Spinal cord (tissue), 10 donors: ENCODE data around the gene SERAC1. TPM values are rescaled to one million over a fixed set of nuclear protein-coding genes. Genes with fewer than 3 reads are reported as not detected.
A peak's percentile ranks its signal among the peaks of the same experiment; 100 is the strongest.

Experiments
- DNase-seq, 6 donors: peaks; one replicate each; pipeline versions ENCODE4 v3.0.0 to v3.0.0-alpha.2; 2013 to 2015; ENCODE audit warnings: low spot score in 6 of 6, low read depth in 4 of 6
- H3K27ac ChIP-seq: one replicate; pipeline ENCODE4 v1.5.1; 2013; ENCODE audit warnings: low read depth, low read length, control low read depth
- H3K27me3 ChIP-seq: one replicate; pipeline ENCODE4 v1.6.1; 2013; ENCODE audit warnings: low read length; ENCODE audit not compliant: control insufficient read depth, insufficient read depth
- H3K36me3 ChIP-seq: one replicate; pipeline ENCODE4 v1.6.1; 2013; ENCODE audit warnings: low read length; ENCODE audit not compliant: control insufficient read depth, insufficient read depth
- H3K4me1 ChIP-seq: one replicate; pipeline ENCODE4 v1.6.1; 2013; ENCODE audit warnings: low read length; ENCODE audit not compliant: control insufficient read depth, insufficient read depth
- H3K4me3 ChIP-seq: one replicate; pipeline ENCODE4 v1.5.1; 2013; ENCODE audit warnings: low read depth, low read length, control low read depth
- H3K9me3 ChIP-seq: one replicate; pipeline ENCODE4 v1.6.1; 2013; ENCODE audit warnings: low read length; ENCODE audit not compliant: control insufficient read depth, insufficient read depth
- WGBS: methylation state at CpG from one replicate; pipeline ENCODE4 v1.1.5; 2013; ENCODE audit warnings: missing lambda C conversion rate; ENCODE audit not compliant: insufficient coverage; 5-methylcytosine and 5-hydroxymethylcytosine counted together
- polyA plus RNA-seq, 2 donors: library from polyadenylated mRNA; unstranded; fragments of 120-200 nt; gene quantifications; one replicate each; pipeline ENCODE4 v1.2.1, GENCODE V29; 2013; ENCODE audit not compliant: insufficient read length in 2 of 2
- total RNA-seq, 2 donors: library from RNA; depleted of rRNA in 1 of 2; stranded (reverse); fragments of 120-200 nt in 1 of 2; fragments of >200 nt in 1 of 2; gene quantifications; one replicate each; pipeline versions ENCODE4 v1.2.3 to v1.2.4, GENCODE V29; 2013 to 2014
- donor health status: healthy.

SERAC1 gene
- total and polyA plus RNA-seq, 4 donors, result 14.7 to 19.8 (median 15.7) TPM

- peaks cover 22% of the 10 kb centered on the region for H3K36me3 ChIP-seq
- H3K9me3 ChIP-seq, result no peaks in the 10 kb centered on the region
- no peaks in the 10 kb centered on the region for H3K27me3 ChIP-seq
- no peak for DNase-seq
- peaks cover 1% of the 10 kb centered on the region for H3K4me1 ChIP-seq
- no peak overlapping the region for H3K27ac ChIP-seq
- H3K4me3 ChIP-seq, result no peak overlapping the region
Observed at GRCh38 chr6:158113802-158114201, 54.3 kb downstream of the SERAC1 start.

DNA sequence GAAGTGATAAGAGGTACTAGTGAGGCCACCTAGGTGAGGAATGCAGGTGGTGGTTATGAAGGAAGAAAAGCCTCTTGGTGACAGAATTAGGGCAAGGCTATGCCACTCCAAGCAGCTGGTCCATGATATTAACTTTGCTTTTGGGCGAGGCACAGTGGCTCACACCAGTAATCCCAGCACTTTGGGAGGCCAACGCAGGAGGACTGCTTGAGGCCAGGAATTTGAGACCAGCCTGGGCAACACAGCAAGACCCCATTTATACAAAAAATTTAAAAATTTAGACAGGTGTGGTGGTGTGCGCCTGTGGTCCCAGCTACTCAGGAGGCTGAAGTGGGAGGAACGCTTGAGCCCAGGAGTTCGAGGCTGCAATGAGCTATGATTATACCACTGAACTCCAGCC, 56.1 kb downstream of the SERAC1 start:
- H3K36me3 ChIP-seq, result peaks cover 24% of the 10 kb centered on the region

GRCh38 chr6:158110986-158111385, 57.1 kb downstream of the SERAC1 start:
- Histone ChIP-seq H3K4me1 (no peaks in the 10 kb centered on the region), H3K27me3 (no peaks in the 10 kb centered on the region), H3K4me3 (no peak overlapping the region), H3K9me3 (no peaks in the 10 kb centered on the region), H3K36me3 (peaks cover 25% of the 10 kb centered on the region), H3K27ac (no peak overlapping the region)
- WGBS, result 84% methylated on average over 5 of the region's 5 CpGs
- no peak for DNase-seq

More for the DNA sequence above, 56.1 kb downstream of the SERAC1 start:
- Histone ChIP-seq H3K4me1 (no peaks in the 10 kb centered on the region), H3K27ac (no peak overlapping the region), H3K27me3 (no peaks in the 10 kb centered on the region), H3K4me3 (no peak overlapping the region), H3K9me3 (no peaks in the 10 kb centered on the region)
- 93% methylated on average over 4 of the region's 5 CpGs for WGBS
- DNase-seq, result no peak

- no CpG with 5 or more reads among the region's 2 CpGs for WGBS
- no peak for DNase-seq
- Histone ChIP-seq H3K36me3 (peaks cover 18% of the 10 kb centered on the region), H3K27me3 (no peaks in the 10 kb centered on the region), H3K4me3 (no peak overlapping the region), H3K9me3 (no peaks in the 10 kb centered on the region), H3K4me1 (no peaks in the 10 kb centered on the region), H3K27ac (no peak overlapping the region)
Observed at GRCh38 chr6:158109748-158110147, 58.3 kb downstream of the SERAC1 start.

DNA sequence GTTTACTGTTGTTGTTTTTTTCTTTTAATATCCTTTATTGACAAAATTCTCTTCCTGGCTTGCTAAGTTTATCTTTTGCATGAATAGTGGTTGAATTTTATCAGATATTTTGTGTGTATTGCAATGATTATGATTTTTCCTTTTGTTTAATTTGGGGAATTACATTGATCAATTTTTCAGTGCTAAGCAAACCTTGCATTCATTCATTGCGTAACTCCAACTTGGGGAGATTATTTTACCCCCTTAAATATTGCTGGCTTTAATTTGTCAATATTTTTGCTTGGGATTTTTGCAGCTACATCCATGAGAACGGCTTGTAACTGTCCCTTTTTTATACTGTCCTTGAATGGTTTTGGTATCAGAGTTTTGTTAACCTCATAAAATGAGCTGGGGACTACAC, 63.4 kb downstream of the SERAC1 start:
- H3K9me3 ChIP-seq, result no peaks in the 10 kb centered on the region
- no peaks in the 10 kb centered on the region for H3K27me3 ChIP-seq
- peaks cover 3% of the 10 kb centered on the region for H3K36me3 ChIP-seq

GRCh38 chr6:158103228-158103627, 64.8 kb downstream of the SERAC1 start:
- Histone ChIP-seq H3K4me3 (no peak overlapping the region), H3K4me1 (no peaks in the 10 kb centered on the region), H3K27ac (no peak overlapping the region), H3K36me3 (peaks cover 3% of the 10 kb centered on the region), H3K9me3 (no peaks in the 10 kb centered on the region), H3K27me3 (no peaks in the 10 kb centered on the region)
- DNase-seq, result no peak
- WGBS, result 100% methylated on average over 2 of the region's 4 CpGs

More for the DNA sequence above, 63.4 kb downstream of the SERAC1 start:
- Histone ChIP-seq H3K27ac (no peak overlapping the region), H3K4me1 (no peaks in the 10 kb centered on the region), H3K4me3 (no peak overlapping the region)
- no CpG with 5 or more reads among the region's 2 CpGs for WGBS
- no peak for DNase-seq

GRCh38 chr6:158095671-158096070, 72.4 kb downstream of the SERAC1 start:
- Histone ChIP-seq H3K4me3 (no peak overlapping the region), H3K4me1 (no peaks in the 10 kb centered on the region), H3K27me3 (no peaks in the 10 kb centered on the region), H3K36me3 (peaks cover 8% of the 10 kb centered on the region), H3K27ac (no peak overlapping the region), H3K9me3 (no peaks in the 10 kb centered on the region)
- DNase-seq, result no peak
- WGBS, result 92% methylated on average over 15 of the region's 15 CpGs

- peaks cover 8% of the 10 kb centered on the region for H3K36me3 ChIP-seq
- 90% methylated on average over 2 of the region's 6 CpGs for WGBS
- H3K4me3 ChIP-seq, result no peak overlapping the region
- H3K27ac ChIP-seq, result no peak overlapping the region
- H3K27me3 ChIP-seq, result no peaks in the 10 kb centered on the region
- DNase-seq, result no peak
- no peaks in the 10 kb centered on the region for H3K9me3 ChIP-seq
- H3K4me1 ChIP-seq, result no peaks in the 10 kb centered on the region
Observed at GRCh38 chr6:158095031-158095430, 73.0 kb downstream of the SERAC1 start.

GRCh38 chr6:158092806-158093205, 75.3 kb downstream of the SERAC1 start:
- Histone ChIP-seq H3K9me3 (no peaks in the 10 kb centered on the region), H3K36me3 (peaks cover 8% of the 10 kb centered on the region), H3K27ac (no peak overlapping the region), H3K4me1 (no peaks in the 10 kb centered on the region), H3K4me3 (no peak overlapping the region), H3K27me3 (no peaks in the 10 kb centered on the region)
- WGBS, result 94% methylated on average over 6 of the region's 9 CpGs
- DNase-seq, result no peak

DNA sequence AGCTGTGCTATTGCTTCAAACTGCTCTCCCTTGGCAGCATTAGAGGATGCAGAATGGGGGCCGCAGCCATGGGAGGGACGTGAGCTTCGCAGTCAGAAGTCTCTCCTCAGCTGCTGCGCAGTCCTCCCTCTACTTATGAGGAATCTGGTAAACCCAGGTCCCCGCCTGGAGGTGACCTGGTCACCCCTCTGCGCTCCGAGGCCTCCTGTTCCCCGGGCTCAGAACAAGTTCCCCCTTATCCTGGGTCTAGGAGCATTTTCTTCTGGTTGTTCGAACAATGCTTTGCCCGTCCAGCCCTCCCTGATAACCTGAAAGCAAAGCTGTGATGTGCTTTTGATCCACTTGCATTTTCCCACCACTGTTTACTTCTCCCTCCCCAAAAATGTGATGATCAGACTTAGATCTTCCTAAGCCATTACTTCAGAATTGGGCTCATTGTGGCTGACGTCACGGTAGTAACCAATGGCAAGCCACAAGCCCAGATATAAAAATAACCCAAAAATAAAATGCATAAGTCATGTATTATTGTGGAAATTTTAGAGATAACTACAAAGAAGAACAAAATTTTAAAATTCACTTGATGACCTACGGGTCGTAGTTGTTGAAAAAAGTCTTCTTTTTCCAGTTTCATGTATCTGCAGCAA, 80.7 kb downstream of the SERAC1 start:
- 54% methylated on average over 10 of the region's 14 CpGs for WGBS

More for the DNA sequence above, 80.7 kb downstream of the SERAC1 start:
- Histone ChIP-seq H3K27ac (peak overlapping the region; percentile 48), H3K9me3 (no peaks in the 10 kb centered on the region), H3K4me3 (no peak overlapping the region), H3K4me1 (peaks cover 13% of the 10 kb centered on the region), H3K27me3 (no peaks in the 10 kb centered on the region), H3K36me3 (peaks cover 17% of the 10 kb centered on the region)
- DNase-seq, result no peak
